ENCODE results near the gene KANSL1. TPM values are rescaled to one million over a fixed set of nuclear protein-coding genes. Genes with fewer than 3 reads are reported as not detected.

KANSL1 gene
- total and polyA plus RNA-seq, 2 experiments from 2014 or later: 49.0 to 206 TPM

DNA sequence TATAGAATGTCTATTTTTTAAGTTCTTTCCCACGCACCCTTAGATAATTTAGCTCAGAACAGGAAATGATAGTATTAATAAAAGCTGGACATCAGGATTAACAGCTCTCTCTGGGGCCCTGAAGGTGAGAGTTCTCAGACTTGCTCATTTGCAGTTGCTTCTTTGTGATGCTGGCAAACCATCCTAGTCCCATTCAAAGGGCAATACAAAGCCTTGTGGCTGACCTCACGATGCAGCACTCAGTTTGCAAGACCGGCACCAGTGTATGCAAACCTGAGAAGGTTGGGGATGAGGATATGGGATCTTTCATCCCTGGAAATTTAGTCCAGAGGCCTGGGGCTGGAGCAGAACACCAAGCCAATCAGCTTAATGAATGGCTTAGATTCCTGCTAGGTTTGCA is 164.9 kb downstream of the KANSL1 start (continued):
- TF ChIP-seq, protein P1, sequence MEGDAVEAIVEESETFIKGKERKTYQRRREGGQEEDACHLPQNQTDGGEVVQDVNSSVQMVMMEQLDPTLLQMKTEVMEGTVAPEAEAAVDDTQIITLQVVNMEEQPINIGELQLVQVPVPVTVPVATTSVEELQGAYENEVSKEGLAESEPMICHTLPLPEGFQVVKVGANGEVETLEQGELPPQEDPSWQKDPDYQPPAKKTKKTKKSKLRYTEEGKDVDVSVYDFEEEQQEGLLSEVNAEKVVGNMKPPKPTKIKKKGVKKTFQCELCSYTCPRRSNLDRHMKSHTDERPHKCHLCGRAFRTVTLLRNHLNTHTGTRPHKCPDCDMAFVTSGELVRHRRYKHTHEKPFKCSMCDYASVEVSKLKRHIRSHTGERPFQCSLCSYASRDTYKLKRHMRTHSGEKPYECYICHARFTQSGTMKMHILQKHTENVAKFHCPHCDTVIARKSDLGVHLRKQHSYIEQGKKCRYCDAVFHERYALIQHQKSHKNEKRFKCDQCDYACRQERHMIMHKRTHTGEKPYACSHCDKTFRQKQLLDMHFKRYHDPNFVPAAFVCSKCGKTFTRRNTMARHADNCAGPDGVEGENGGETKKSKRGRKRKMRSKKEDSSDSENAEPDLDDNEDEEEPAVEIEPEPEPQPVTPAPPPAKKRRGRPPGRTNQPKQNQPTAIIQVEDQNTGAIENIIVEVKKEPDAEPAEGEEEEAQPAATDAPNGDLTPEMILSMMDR (conservative IDR thresholded peaks at IDR 0.05; ENCODE audit: low read depth in 2 of 2): no peak
- TF ChIP-seq, protein P2, sequence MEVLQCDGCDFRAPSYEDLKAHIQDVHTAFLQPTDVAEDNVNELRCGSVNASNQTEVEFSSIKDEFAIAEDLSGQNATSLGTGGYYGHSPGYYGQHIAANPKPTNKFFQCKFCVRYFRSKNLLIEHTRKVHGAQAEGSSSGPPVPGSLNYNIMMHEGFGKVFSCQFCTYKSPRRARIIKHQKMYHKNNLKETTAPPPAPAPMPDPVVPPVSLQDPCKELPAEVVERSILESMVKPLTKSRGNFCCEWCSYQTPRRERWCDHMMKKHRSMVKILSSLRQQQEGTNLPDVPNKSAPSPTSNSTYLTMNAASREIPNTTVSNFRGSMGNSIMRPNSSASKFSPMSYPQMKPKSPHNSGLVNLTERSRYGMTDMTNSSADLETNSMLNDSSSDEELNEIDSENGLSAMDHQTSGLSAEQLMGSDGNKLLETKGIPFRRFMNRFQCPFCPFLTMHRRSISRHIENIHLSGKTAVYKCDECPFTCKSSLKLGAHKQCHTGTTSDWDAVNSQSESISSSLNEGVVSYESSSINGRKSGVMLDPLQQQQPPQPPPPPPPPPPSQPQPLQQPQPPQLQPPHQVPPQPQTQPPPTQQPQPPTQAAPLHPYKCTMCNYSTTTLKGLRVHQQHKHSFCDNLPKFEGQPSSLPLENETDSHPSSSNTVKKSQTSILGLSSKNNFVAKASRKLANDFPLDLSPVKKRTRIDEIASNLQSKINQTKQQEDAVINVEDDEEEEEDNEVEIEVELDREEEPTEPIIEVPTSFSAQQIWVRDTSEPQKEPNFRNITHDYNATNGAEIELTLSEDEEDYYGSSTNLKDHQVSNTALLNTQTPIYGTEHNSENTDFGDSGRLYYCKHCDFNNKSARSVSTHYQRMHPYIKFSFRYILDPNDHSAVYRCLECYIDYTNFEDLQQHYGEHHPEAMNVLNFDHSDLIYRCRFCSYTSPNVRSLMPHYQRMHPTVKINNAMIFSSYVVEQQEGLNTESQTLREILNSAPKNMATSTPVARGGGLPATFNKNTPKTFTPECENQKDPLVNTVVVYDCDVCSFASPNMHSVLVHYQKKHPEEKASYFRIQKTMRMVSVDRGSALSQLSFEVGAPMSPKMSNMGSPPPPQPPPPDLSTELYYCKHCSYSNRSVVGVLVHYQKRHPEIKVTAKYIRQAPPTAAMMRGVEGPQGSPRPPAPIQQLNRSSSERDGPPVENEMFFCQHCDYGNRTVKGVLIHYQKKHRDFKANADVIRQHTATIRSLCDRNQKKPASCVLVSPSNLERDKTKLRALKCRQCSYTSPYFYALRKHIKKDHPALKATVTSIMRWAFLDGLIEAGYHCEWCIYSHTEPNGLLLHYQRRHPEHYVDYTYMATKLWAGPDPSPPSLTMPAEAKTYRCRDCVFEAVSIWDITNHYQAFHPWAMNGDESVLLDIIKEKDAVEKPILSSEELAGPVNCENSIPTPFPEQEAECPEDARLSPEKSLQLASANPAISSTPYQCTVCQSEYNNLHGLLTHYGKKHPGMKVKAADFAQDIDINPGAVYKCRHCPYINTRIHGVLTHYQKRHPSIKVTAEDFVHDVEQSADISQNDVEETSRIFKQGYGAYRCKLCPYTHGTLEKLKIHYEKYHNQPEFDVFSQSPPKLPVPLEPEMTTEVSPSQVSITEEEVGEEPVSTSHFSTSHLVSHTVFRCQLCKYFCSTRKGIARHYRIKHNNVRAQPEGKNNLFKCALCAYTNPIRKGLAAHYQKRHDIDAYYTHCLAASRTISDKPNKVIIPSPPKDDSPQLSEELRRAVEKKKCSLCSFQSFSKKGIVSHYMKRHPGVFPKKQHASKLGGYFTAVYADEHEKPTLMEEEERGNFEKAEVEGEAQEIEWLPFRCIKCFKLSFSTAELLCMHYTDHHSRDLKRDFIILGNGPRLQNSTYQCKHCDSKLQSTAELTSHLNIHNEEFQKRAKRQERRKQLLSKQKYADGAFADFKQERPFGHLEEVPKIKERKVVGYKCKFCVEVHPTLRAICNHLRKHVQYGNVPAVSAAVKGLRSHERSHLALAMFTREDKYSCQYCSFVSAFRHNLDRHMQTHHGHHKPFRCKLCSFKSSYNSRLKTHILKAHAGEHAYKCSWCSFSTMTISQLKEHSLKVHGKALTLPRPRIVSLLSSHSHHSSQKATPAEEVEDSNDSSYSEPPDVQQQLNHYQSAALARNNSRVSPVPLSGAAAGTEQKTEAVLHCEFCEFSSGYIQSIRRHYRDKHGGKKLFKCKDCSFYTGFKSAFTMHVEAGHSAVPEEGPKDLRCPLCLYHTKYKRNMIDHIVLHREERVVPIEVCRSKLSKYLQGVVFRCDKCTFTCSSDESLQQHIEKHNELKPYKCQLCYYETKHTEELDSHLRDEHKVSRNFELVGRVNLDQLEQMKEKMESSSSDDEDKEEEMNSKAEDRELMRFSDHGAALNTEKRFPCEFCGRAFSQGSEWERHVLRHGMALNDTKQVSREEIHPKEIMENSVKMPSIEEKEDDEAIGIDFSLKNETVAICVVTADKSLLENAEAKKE (CRISPR knock-in tag; IDR thresholded peaks at IDR 0.05): no peak
- TF ChIP-seq ZNF114 (CRISPR knock-in tag; IDR thresholded peaks at IDR 0.05) (no peak), CREB1 (CRISPR knock-in tag; IDR thresholded peaks at IDR 0.05; ENCODE audit: low read depth) (no peak)

- no peak for ATAC-seq
- peaks cover 41% of the 10 kb centered on the region for H3K4me1 ChIP-seq (ENCODE audit: insufficient read depth)
- H3K4me2 ChIP-seq: 0 out of 2 replicates have a peak overlapping the region, but pooled peaks have one; percentile 51
- peaks cover 29% of the 10 kb centered on the region for H3K27me3 Mint-ChIP-seq (ENCODE audit: insufficient read depth, low read depth, poor library complexity)
- no peaks in the 10 kb centered on the region for H3K9me2 ChIP-seq (ENCODE audit: insufficient read depth)
- DNase-seq (ENCODE audit: low spot score): no peak
- H3K36me3 Mint-ChIP-seq (ENCODE audit: low read depth): peaks cover 45% of the 10 kb centered on the region
- H3K27ac Mint-ChIP-seq: peak overlapping the region; percentile 38; the same call in 1 of the 2 replicates
- no peak overlapping the region for H2AFZ ChIP-seq
- H3K4me1 Mint-ChIP-seq: peaks cover 51% of the 10 kb centered on the region
- H3K27me3 ChIP-seq (ENCODE audit: insufficient read depth): no peaks in the 10 kb centered on the region
- H3K79me2 ChIP-seq (replicated peaks; ENCODE audit: insufficient read depth): no peaks in the 10 kb centered on the region
- H3K27ac ChIP-seq (ENCODE audit: low read depth): peak overlapping the region; percentile 77
- H3K36me3 ChIP-seq (ENCODE audit: insufficient read depth): peaks cover 8% of the 10 kb centered on the region; the same call in 1 of the 2 replicates
- no peak overlapping the region for H3K4me3 ChIP-seq
- H3K4me3 Mint-ChIP-seq: no peak overlapping the region; the same call in 2 of the 3 replicates
- H3K9me3 Mint-ChIP-seq: no peaks in the 10 kb centered on the region
- peaks cover 6% of the 10 kb centered on the region for H4K20me1 ChIP-seq (replicated peaks; ENCODE audit: insufficient read depth)
- peaks cover 8% of the 10 kb centered on the region; the same call in 1 of the 2 replicates for H3F3A ChIP-seq (replicated peaks; ENCODE audit: low read depth)
- no peak for TF ChIP-seq JUNB (IDR thresholded peaks at IDR 0.05; ENCODE audit: unreplicated experiment)
- TF ChIP-seq, protein P2 (CRISPR knock-in tag; IDR thresholded peaks at IDR 0.05): no peak
- no peak for TF ChIP-seq EZH2phosphoT487 (IDR thresholded peaks at IDR 0.05; ENCODE audit: unreplicated experiment)
- no peak for TF ChIP-seq EZH2 (IDR thresholded peaks at IDR 0.05; ENCODE audit: low read depth, unreplicated experiment)
- no peak for TF ChIP-seq CREB1 (CRISPR knock-in tag; IDR thresholded peaks at IDR 0.05; ENCODE audit: low read depth)
These were observed 165.3 kb downstream of the KANSL1 start for GRCh38 chr17:46027976-46028325.
